Right ventricle myocardium inferior (tissue), 1 donor: ENCODE results near the gene RIC1. TPM values are rescaled to one million over a fixed set of nuclear protein-coding genes. Genes with fewer than 3 reads are reported as not detected.
"Not testable (repeated sequence)": the region's sequence is repeated elsewhere in the genome, so short reads cannot be mapped to it uniquely, and the experiment has no call there.

Experiments used
- ATAC-seq: fragments of 200-7000 bp; cut with Tn5 transposase; one replicate; pipeline ENCODE4 v1.9.1; 2020; ENCODE audit warnings: mild to moderate bottlenecking, moderate library complexity
- DNase-seq: peaks from one replicate; pipeline ENCODE4 v3.0.0; 2021; ENCODE audit errors: missing footprints
- intact Hi-C: fragments of 100-400 bp; cut with DNase I; formaldehyde crosslinking; loops from one replicate; pipeline ENCODE4 v1.11.0; 2022
- total RNA-seq: library from RNA; stranded (reverse); fragmentation: NEBNext Ultra II Directional; extraction: Animal tissue kit (Norgen Biotek cat#: 25700); gene quantifications from one replicate; pipeline ENCODE4 v1.2.1, GENCODE V29; 2021
- donor health status: DM: no; HTN: yes; CAD: no; lungs with severe emphysema.

RIC1 gene
- total RNA-seq, 1 donor from 2014 or later = 6.9 TPM

DNA sequence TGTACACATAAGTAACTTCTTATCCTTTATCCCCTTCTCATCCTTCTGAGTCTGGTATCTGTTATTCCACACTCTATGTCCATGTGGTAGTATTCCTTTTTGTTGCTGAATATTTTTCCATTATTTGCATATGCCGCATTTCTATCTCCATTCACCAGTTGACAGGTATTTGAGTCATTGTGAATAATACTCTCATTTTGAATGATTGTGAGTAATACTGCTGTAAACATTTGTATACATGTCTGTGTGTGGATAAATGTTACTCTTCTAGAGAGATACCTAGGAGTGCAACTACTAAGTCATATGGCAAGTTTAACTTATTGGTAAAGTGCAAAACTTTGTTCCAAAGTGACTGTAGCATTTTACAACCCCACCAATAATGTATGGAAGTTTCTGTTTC is 15.6 kb downstream of the RIC1 start:
- intact Hi-C loops = no loop called here
- no peak for ATAC-seq
- DNase-seq = no peak

DNA sequence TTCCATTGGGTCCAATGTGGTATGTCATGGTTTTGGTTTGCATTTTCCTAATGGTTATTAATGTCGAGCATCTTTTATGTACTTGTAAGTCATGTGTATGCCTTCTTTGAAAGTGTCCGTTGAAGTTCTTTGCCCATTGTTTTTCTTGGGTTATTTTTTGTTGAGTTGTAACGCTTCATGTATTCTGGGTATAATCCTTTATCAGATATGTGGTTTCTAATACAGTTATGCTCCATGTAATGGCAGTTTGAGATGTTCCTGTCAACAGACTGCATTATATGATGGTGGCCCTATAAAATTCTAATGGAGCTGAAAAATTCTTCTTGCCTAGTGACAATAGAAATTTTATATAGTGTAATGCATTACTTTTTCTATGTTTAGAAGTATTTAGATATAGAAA is 17.2 kb downstream of the RIC1 start:
- DNase-seq (no peak), ATAC-seq (no peak)
- intact Hi-C loops = no loop called here

DNA sequence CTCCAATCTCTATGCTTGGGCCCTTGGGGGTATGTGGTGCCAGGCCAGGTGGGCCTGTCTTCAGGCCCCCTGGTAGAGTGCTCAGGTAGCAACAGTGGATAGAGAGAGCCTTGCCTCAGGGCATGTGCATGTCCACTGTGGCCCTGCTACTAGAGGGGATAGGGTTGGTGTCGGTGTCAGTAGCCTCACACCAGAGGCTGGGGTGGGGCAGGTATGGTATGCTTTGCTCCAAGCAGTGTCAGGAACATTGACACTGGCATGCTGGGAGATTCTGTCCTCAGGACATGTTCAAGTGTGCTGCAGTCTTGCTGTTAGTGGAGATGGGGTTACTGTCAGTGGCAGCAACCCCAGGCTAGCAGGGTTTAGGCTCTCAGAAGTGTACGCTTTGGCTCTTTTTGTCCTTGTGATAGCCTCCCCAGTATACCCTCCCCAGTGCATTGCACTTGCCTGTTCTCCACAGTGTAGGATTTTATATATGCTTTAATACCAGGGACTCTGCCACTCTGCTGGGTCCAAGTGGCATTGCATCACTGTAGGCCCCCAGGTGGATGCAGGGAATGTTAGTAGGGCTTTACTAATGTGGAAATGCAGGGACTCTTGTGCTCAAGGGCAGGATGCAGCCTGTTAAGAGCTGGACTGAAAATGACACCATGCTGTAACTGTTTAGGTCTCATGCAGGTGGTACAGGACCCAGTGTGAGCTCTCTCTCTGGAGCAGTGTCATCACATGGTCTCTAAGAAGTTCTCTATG is 21.6 kb downstream of the RIC1 start:
- ATAC-seq (peak; percentile 20), DNase-seq (no peak)
- intact Hi-C loops = no loop called here

DNA sequence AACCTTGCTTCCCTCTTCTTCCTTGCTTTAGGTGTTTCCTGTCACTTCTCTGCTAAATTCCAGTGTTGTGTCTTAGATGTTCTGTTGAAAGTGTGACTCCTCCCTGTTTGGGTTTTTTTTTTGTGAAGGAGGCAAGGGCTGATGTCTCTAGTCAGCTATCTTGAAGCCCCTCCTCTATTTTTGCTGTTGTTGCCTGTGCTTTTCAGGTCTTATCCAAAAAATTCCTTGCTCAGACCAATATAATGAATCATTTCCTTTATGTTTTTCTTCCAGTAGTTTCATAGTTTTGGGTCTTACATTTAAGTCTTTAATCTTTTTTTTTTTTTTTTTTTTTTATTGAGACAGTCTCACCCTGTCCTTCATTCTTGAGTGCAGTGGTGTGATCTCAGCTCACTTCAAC is 22.3 kb downstream of the RIC1 start:
- no peak for ATAC-seq
- intact Hi-C loops = no loop called here
- DNase-seq = no peak

DNA sequence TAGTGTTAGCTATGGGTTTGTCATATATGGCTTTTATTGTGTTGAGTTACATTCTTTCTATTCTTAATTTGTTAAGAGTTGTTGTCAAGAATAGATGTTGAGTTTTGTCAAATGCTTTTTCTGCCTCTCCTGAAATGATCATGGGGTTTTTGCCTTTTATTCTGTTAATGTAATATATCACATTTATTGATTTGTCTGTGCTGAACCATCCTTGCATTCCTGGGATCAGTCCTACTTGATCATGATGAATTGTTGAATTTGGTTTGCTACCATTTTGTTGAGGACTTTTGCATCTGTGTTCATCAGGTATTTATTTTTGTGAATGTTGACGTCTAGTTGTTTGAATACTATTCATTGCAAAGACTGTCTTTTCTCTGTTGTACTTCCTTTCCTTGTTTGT is 23.9 kb downstream of the RIC1 start:
- ATAC-seq (no peak), DNase-seq (no peak)
- intact Hi-C loops = no loop called here

DNA sequence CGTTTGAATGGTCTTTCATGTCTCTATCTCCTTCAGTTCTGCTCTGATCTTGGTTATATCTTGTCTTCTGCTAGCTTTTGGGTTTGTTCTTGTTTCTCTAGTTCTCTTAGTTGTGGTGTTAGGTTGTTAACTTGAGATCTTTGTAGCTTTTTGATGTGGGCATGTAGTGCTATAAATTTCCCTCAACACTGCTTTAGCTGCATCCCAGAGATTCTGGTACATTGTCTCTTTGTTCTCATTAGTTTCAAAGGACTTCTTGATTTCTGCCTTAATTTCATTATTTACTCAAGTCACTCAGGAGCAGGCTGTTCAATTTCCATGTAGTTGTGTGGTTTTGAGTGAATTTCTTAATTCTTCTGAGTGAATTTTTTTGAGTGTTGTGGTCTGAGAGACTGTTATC is 33.9 kb downstream of the RIC1 start:
- DNase-seq, ATAC-seq, intact Hi-C loops: not testable (repeated sequence)

DNA sequence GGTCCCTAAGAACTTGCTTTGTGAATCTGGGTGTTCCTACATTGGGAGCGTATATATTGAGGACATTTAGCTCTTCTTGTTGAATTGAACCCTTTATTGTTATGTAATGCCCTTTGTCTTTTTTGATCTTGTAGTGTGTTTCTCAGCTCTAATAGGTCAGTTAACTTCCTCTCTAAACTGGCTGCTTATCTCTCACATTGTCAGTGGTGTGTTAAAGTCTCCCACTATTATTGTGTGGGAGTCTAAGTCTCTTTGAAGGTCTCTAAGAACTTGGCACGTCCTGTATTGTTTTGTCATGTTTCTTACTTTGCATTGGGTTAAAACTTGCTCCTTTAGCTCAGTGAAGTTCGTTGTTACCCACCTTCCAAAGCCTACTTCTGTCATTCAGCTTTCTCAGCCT is 36.2 kb downstream of the RIC1 start:
- ATAC-seq = no peak

DNA sequence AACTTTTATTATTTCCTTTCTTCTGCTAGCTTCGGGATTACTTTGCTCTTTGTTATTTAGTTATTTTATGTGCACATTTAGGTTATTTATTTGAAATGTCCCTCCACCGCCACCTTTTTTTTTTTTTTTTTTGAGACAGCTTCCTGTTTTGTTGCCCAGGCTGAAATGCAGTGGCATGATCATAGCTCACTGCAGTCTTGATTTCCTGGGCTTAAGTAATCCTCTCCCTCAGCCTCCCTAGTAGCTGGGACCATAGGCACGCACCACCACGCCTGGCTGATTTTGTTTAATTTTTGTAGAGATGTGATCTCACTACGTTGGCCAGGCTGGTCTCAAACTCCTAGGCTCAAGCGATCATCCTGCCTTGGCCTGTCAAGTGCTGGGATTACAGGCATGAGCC is 38.5 kb downstream of the RIC1 start:
- ATAC-seq (no peak), DNase-seq (no peak)
- intact Hi-C loops = no loop called here

More for the DNA sequence above, 36.2 kb downstream of the RIC1 start:
- no peak for DNase-seq
- intact Hi-C loops = no loop called here

DNA sequence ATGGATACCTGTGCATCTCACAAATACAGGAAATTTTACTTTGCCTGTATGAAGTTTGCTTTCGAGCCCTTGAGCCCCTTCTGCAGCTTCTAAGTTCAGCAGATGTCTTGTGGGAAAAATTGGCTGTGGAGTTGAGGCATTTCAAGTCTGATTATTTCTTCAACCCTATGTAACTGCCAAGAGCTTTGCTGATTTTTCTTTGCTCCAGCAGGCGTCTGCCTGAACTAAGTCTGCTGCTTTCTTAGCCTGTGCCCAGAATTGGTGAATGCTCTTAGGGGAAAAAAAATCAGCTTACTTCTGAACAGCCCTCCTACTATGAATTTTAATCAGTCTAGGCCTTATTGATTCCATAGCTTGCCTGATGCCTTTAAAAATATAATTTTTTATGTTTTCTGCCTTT is 41.2 kb downstream of the RIC1 start:
- DNase-seq (no peak), ATAC-seq (no peak)
- intact Hi-C loops = no loop called here

DNA sequence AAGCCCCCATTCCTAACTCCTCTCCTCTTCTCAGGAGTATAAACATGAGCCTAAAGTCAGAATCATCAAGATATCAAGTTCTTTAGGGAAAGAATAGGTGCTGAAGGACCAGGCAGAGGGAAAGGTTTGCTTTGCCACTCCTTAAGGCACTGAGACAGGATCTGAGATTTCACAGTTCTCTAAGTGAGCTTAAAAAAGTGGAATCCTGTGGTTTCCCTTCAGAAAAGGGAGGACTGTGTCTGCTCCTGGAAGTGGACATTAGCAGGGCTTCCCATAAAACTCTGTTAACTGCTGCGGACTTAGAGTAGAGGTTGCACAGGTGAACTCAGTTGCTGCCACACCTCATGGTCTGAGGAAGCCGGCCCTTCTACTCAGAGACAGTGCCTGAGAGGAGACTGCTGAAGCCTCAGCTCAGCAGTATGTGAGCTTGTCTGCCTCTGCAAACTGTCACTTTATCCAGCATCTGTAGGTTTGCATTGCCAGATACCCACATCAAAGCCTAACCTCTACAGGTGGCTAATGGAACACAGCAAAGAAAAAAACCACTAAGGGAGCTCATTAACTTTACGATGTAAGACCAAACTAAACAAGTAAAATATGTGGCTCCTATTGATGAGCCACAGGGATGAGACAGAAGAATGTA is 42.9 kb downstream of the RIC1 start:
- intact Hi-C loops = no loop called here

DNA sequence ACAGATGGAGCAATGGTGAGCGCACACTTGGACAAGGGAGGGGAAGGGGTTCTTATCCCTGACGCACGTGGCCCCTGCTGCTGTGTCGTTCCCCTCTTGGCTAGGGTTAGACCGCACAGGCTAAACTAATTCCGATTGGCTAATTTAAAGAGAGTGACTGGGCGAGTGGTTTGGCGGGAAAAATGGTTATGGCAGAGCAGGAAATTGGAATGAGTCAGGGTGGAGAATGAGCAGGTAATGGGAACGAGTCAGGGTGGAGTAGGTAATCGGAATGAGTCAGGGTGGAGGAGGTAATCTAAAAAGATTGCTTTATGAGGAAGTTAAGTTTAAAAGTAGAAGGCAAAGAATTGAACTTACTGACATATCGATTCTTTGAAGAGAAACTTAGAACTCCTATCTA is 46.1 kb downstream of the RIC1 start:
- DNase-seq, intact Hi-C loops, ATAC-seq: not testable (repeated sequence)

More for the DNA sequence above, 42.9 kb downstream of the RIC1 start:
- ATAC-seq (no peak), DNase-seq (no peak)

DNA sequence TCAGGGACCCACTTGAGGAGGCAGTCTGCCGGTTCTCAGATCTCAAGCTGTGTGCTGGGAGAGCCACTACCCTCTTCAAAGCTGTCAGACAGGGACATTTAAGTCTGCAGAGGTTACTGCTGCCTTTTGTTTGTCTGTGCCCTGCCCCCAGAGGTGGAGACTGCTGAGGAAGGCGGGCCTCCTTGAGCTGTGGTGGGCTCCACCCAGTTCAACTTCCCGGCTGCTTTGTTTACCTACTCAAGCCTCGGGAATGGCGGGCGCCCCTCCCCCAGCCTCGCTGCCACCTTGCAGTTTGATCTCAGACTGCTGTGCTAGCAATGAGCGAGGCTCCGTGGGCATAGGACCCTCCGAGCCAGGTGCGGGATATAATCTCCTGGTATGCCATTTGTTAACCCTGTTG is 54.7 kb downstream of the RIC1 start:
- DNase-seq, intact Hi-C loops, ATAC-seq: not testable (repeated sequence)

DNA sequence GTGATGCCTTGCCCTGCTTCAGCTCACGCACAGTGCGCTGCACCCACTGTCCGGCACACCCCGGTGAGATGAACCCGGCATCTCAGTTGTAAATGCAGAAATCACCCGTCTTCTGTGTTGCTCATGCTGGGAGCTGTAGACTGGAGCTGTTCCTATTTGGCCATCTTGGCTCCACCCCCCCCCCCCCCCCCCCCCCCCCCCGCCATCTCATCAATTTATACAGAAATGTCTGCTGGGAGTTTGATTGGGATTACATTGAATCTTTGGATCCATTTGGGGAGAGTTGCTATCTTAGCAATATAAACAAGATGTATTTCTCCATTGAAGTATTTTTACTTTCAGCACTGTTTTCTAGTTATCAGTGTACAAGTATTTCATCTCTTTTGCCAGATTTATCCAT is 55.2 kb downstream of the RIC1 start:
- ATAC-seq (no peak), DNase-seq (no peak)
- intact Hi-C loops = no loop called here

DNA sequence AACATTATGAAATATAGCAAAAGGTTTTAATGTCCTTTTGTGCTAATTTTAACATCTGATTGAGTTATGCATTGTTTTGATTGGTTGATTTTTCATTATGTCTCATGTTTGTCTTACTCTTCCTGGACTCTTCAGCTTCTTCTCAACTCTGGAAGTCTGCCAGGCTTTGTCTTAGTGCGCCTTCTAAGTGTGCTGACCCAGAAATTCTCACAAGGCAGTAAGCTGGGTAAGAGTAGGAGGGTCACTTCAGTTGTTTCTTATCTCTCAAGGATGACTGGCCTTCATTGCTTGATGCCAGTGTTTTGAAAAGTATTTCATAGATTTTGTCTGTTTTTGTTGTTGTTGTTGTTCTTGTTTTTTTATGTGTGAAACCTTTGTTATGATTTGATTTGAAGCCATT is 59.2 kb downstream of the RIC1 start:
- DNase-seq (no peak), ATAC-seq (no peak)
- intact Hi-C loops = no loop called here

DNA sequence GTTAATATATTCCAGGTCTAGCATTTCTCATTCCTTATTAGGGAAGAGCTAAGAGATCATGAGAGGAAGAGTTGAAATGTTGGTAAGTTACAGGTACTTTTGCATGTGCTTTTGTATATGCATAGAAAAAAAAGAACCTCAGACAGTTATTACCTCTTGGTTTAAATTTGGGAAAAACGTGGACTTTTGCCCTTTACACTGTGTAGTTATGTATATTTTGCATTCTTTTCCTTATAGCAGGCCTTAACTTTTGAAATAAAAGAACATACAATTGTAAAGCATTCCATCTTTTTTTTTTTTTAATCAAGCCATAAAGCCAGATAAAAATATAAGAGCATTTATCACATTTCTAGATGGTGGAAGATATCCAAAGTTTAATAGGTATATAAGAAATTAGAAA is 61.4 kb downstream of the RIC1 start:
- no peak for DNase-seq
- intact Hi-C loops = no loop called here
- ATAC-seq = no peak

DNA sequence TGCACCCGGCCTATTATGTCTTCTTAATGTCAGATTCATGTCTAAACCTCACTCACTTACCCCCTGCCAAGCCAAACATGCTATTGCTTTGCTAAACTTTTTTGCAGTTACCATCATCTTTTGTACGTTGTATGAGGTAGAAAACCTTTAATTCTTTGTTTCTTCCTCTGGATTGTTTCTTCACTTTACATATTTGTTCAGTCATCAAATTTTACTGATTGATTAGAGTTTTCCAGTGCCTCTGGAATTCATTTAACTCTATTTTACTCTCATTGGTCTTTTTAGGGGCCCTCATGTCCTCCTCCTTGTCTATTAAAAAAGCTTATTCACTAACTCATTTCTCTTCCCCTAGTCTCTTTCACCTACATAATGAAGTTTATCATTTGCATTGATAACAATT is 67.0 kb downstream of the RIC1 start:
- no peak for ATAC-seq
- DNase-seq = no peak
- intact Hi-C loops = no loop called here

DNA sequence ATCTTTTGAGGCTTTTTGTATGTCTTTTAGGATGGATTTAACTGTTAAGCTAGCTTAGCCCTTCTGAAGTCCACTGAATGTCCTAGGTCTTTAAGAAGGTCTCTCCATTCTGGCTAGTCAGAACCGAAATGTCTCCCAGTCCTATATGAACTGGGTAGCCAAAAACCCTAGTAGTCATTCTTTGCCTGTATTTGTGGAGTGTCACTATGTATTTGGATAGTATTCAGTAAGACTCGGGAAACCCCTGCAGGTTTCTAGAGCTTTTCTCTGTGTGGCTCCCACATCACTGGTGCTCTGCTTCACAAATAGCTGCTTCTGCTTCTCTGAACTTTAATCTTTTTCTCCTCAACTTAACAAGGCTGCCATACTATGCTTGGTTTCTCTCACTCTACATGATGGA is 68.0 kb downstream of the RIC1 start:
- DNase-seq (no peak), ATAC-seq (no peak)
- intact Hi-C loops = no loop called here

DNA sequence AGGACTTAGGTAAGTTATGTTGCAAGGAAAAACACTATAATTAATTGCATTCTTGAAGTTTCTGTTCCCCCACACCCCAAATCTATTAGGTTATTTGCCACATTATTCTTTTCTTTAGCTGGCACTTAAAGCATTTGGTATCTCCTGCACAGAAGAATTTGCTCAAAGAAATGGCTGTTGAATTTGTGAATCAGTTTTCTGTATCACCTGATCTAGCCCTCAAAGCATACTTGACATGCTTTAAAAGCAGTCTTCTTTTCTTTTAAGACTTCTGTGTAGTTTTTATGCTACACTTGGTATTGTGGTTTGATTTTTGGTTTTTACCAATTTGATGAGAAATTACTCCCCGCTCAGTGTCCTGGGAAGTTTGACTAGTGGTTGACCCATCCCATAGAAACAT is 69.1 kb downstream of the RIC1 start:
- DNase-seq = no peak
- intact Hi-C loops = no loop called here
- no peak for ATAC-seq

DNA sequence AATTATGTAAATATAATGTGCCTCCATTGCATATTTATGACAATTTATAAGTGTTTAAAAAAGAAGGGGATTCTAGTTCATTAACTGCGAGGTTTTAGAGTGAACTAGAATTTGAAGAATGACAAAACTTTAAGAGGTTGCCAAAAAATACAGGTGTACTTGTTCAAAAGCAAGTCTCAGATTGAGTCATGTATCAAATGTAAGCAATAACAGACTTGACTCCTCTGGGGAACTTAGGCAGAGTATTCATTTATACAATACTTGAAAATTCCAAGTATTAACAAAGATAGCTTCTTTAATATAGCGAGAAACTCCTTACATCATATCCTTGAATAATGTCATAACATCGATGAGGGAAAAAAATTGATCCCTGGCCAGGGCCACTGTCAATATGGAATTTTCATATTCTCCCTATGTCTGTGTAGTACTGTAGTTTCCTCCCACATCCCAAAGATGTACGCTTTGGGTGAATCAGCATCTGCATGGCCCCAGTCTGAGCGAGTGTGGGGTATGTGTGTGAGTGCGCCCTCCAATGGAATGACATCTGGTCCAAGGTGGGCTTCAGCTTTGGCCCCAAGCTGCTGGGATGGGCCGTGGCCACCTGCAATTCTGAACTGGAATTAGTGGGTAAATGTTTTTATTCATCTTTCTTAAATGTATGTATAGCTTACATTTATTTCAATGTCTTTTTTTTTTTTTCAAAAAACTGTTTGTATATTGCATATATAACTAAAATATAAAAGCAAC is 70.1 kb downstream of the RIC1 start:
- ATAC-seq (no peak), DNase-seq (peak; percentile 54)
- intact Hi-C loops = no loop called here

DNA sequence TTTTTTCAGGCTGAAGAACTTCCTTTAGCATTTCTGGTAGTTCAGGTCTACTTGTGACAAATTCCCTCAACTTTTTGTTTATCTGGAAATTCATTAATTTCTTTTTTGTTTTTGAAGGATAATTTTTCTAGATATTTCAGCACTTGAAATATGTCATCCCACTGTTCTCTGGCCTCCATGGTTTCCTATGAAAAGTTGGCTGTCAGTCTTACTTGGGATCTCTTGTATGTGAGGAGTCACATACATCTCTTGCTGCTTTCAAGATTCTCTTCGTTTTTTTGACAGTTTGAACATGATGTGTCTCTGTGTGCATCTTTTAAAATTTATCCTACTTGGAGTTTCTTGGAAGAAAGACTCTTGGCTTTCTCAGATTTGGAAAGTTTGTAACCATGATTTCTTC is 79.5 kb downstream of the RIC1 start:
- intact Hi-C loops = no loop called here
- ATAC-seq (no peak), DNase-seq (no peak)
